ENCODE results near the gene PPFIBP1. TPM values are rescaled to one million over a fixed set of nuclear protein-coding genes. Genes with fewer than 3 reads are reported as not detected.
A peak's percentile ranks its signal among the peaks of the same experiment; 100 is the strongest.

PPFIBP1 gene
- total and polyA plus RNA-seq, 9 of the 15 experiments (the other 6 are each of a cell fraction or from before 2014, with no cell fraction given) = 0.46 to 3.5 (median 1.8) TPM

GRCh38 chr12:27730097-27730588 lies 206.1 kb downstream of the PPFIBP1 start:
- peaks cover 17% of the 10 kb centered on the region; the same call in 2 of the 3 replicates for H3K79me2 ChIP-seq (ENCODE audit: control insufficient read depth, insufficient read depth, low read length)
- no peak for FAIRE-seq
- intact Hi-C loops (cut with micrococcal nuclease) = loop anchor here (10.0 kb wide), 2 partner anchors 445 to 1145 kb away; no protein-coding TSS in a partner anchor
- DNase-seq (ENCODE audit: extremely low read depth in 1 of 4, low spot score in 3 of 4) = no peak
- peaks cover 81% of the 10 kb centered on the region for H3K36me3 ChIP-seq (ENCODE audit: control insufficient read depth, insufficient read depth, low read length)
- no peaks in the 10 kb centered on the region for H3K4me1 ChIP-seq (replicated peaks in 1 of 2; ENCODE audit: control insufficient read depth in 2 of 2, insufficient read depth in 2 of 2, low read length in 2 of 2)
- no peaks in the 10 kb centered on the region for H3K9me3 ChIP-seq (replicated peaks; ENCODE audit: control insufficient read depth, insufficient read depth, low read depth, low read length)
- H3K4me2 ChIP-seq (ENCODE audit: insufficient read depth, low read length) = no peak overlapping the region
- in situ Hi-C loops (cut with MboI) = no loop called here
- 0 out of 2 replicates have a peak, but pooled peaks have one; percentile 11 for TF ChIP-seq MAFK (IDR thresholded peaks at IDR 0.05; ENCODE audit: low read length)
- peak; percentile 53; the same call in 1 of the 2 replicates for TF ChIP-seq C11orf30 (IDR thresholded peaks at IDR 0.05; ENCODE audit: low read depth)
- peak; percentile 83 for TF ChIP-seq ZNF316 (IDR thresholded peaks at IDR 0.05)
- TF ChIP-seq ZNF75A (CRISPR knock-in tag; IDR thresholded peaks at IDR 0.05) = no peak
- no peak for TF ChIP-seq SRF (CRISPR knock-in tag; IDR thresholded peaks at IDR 0.05)
- H3K4me3 ChIP-seq = no peak overlapping the region
- no peak overlapping the region for H3K27ac ChIP-seq (ENCODE audit: extremely low read depth, low read depth, low read length)
- WGBS (ENCODE audit: insufficient coverage, low coverage, missing lambda C conversion rate) = 87% methylated on average over 4 of the region's 4 CpGs
- ChIA-PET CTCF (ENCODE audit: low intra/inter-chr PET ratio) (no interaction called here), POLR2A (no interaction called here)
- no peaks in the 10 kb centered on the region for H4K20me1 ChIP-seq (replicated peaks; ENCODE audit: control insufficient read depth, insufficient read depth, low read length)
- no peaks in the 10 kb centered on the region for H3K27me3 ChIP-seq (ENCODE audit: control insufficient read depth in 2 of 2, insufficient read depth in 2 of 2, low read length in 2 of 2)
- ATAC-seq = no peak
- no peak overlapping the region for H2AFZ ChIP-seq (ENCODE audit: low read depth, low read length)
- no peaks in the 10 kb centered on the region for H3K9me1 ChIP-seq (ENCODE audit: control insufficient read depth, insufficient read depth, low read length)
- BruUV-seq (replicated peaks) = no TSS peak
- H3K9ac ChIP-seq (ENCODE audit: insufficient read depth in 1 of 2, low read depth in 2 of 2, low read length in 2 of 2) = peak overlapping the region in 1 of 2 experiments; percentile 41; a peak in 1 of 4 replicates

GRCh38 chr12:27732281-27732680 lies 208.3 kb downstream of the PPFIBP1 start:
- in situ Hi-C loops (cut with MboI) (no loop called here), intact Hi-C loops (cut with micrococcal nuclease) (loop anchor here (2.0 to 10.0 kb wide), 3 partner anchors 89 to 1143 kb away; no protein-coding TSS in a partner anchor)
- no peak overlapping the region for H2AFZ ChIP-seq (ENCODE audit: low read depth, low read length)
- CTCF ChIA-PET (ENCODE audit: low intra/inter-chr PET ratio) = interaction anchor here (0.6 to 2.3 kb wide), 6 partner anchors 89 to 1140 kb away, joined by 3 to 20 read pairs (median 4); no protein-coding TSS in a partner anchor
- no peak overlapping the region for H3K4me3 ChIP-seq
- peak; percentile 78 for ATAC-seq
- DNase-seq (ENCODE audit: extremely low read depth in 1 of 4, low spot score in 3 of 4) = peak in 2 of 4 experiments; percentile 23 to 25
- POLR2A ChIA-PET = interaction anchor here (1.4 kb wide), 1 partner anchor 209 kb away, joined by 3 read pairs; no protein-coding TSS in a partner anchor
- BruUV-seq (replicated peaks) = no TSS peak
- no peak overlapping the region for H3K4me2 ChIP-seq (ENCODE audit: insufficient read depth, low read length)
- WGBS (ENCODE audit: insufficient coverage, low coverage, missing lambda C conversion rate) = 49% methylated on average over 2 of the region's 2 CpGs
- no peaks in the 10 kb centered on the region for H4K20me1 ChIP-seq (replicated peaks; ENCODE audit: control insufficient read depth, insufficient read depth, low read length)
- FAIRE-seq = peak; percentile 77
- no peak overlapping the region for H3K27ac ChIP-seq (ENCODE audit: extremely low read depth, low read depth, low read length)
- no peaks in the 10 kb centered on the region for H3K9me1 ChIP-seq (ENCODE audit: control insufficient read depth, insufficient read depth, low read length)
- peaks cover 83% of the 10 kb centered on the region for H3K36me3 ChIP-seq (ENCODE audit: control insufficient read depth, insufficient read depth, low read length)
- H3K79me2 ChIP-seq (ENCODE audit: control insufficient read depth, insufficient read depth, low read length) = peaks cover 15% of the 10 kb centered on the region; the same call in 2 of the 3 replicates
- no peaks in the 10 kb centered on the region for H3K9me3 ChIP-seq (replicated peaks; ENCODE audit: control insufficient read depth, insufficient read depth, low read depth, low read length)
- no peak overlapping the region for H3K9ac ChIP-seq (ENCODE audit: insufficient read depth in 1 of 2, low read depth in 2 of 2, low read length in 2 of 2)
- H3K4me1 ChIP-seq (replicated peaks in 1 of 2; ENCODE audit: control insufficient read depth in 2 of 2, insufficient read depth in 2 of 2, low read length in 2 of 2) = no peaks in the 10 kb centered on the region
- H3K27me3 ChIP-seq (ENCODE audit: control insufficient read depth in 2 of 2, insufficient read depth in 2 of 2, low read length in 2 of 2) = no peaks in the 10 kb centered on the region
- no peak for TF ChIP-seq SAFB2 (IDR thresholded peaks at IDR 0.05; ENCODE audit: borderline replicate concordance, low read depth, low read length, severe bottlenecking)
- no peak for TF ChIP-seq ZBTB11 (CRISPR knock-in tag; IDR thresholded peaks at IDR 0.05)
- no peak for TF ChIP-seq ATF3 (IDR thresholded peaks at IDR 0.05)
- TF ChIP-seq ATF3 (CRISPR knock-in tag; conservative IDR thresholded peaks at IDR 0.05) = no peak

Measured in K562 (cell line).